ENCODE results near the gene ACTRT2.

ACTRT2 gene

DNA sequence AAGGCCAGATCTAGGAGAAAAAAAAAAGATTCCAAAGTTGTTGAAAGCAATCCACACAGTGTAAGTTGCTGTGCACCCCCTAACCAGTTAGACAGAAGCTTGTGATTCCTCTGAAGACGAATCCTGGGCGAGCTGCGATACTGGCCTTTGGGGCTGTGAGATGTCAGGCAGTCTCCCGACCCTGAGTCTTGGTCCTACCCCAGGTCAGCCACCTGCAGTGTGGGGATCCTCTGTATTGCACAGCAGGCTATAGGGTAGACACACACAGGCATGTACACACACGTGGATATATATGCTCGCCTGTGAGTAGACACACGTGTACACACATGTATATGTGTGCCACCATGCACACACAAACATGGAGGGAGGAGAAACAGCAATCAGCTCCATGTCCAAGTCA is 12.9 kb downstream of the ACTRT2 start:
- FAIRE-seq, result no peak

DNA sequence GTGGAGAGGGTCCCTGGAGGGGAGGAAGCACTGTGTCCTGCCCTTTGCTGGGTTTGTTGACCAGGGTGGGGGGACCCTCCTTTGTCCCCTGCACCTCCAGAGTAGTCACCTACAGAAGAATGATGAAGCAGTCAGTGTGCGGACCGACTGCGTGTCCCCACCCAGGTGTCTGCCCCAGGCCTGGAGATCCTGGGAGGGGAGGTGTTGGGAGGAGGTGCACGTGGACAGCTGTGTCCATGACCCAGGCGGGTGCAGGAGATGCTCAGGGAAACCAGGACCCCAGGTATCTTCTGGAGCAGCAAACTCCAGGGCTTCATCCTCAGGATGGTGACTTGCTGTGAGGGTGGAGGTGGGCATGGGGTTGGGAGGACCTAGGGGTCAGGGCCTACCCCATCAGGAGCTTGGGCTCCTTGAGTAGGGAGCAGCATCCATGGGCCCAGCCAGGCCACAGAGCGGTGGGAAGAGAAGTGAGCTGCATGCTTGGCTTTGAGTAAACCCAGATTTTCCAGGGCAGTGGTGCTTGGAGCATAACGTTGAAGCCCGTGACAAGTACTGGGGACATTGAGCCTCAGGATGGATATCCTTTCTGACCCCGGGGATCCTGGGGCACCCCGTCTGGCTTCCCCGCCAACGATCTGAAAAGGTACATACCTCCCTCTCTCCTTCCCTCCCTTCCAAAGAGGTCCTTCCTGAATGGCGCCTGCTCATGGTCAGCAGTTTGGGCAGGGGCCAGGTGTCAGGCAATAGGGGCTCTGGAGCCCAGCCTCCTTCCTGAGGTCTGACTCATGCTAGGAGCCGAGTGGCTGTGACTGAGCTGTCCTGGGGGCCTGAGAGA is 13.7 kb downstream of the ACTRT2 start:
- no peak for FAIRE-seq

DNA sequence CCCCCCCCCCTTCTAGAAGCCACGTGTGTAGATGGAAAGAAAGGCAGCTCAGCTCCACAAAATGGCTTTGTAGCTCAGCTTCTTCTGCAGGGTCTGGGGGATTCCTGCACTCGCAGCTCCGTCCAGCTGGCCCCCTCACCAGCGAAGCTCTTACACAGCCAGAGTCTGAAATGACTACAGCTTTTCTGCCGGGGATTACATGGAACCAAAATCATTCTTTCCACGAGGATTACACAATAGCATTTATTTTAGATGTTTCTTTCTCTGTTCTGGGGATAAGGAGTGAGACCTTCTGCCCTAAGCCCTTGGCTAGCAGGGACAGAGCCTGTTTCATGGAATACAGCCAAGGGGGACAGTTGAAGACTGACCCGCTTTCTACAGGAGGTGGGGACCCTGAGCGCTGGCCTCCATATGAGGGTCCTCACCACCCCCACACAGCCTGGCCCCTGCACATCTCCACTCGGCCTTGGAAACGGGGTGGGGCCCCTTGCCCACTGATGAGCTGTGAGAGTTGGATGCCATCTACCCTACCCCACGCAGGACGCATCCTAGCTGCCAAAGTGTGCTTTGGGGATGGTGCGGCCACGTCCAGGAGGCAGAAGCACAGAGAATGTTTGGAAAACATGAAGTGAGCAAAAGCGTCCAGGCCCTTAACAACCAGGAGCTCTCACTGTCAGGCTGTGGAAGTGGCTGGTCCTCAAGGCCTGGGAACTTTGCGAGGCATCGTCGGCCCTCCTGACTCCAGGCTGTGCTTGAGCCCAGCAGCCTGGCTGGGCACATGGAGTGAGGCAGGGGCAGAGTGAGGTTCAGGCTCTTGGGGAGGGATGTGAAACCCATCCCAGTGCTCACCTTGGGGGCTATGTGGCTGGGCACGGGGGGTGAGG is 14.5 kb downstream of the ACTRT2 start:
- no peak for FAIRE-seq

DNA sequence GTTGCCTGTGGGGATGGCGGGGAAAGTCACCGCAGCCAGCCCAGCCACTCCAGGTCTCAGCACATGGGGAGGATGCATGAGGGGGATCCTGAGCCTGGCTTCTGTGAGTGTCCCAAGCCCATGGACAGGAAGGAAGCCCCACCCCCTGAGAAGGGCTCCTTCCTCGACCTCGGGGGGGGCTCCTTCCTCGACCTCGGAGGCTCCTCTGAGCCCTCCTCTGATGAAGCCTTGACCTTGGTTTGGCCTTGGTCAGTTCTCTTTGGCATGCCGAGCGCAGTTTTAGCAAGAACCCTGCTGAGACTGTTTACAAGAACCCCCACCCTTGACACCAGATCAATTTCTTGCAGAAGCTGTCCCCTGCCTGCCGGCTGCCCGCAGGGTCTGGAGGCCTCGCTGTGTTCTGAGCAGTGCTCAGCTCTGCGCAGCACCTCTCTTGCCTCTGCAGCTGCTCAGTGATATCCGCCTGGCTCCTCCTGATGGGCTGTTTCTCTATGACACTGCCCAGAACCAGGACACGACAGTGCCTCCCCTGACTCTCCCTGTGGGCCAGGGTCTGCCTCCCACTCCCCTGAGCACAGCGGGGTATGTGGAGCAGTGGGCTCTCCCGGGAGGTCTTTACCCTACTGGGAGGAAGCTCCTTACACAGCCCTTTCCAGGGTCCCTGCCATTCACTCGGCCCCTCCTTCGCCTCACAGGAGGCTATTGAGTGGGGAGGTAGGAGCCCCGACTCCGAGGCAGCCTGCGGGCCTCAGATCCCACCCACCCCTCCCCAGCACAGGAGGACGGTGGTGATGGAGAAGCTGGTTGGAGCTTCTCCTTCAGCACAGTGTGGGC is 15.4 kb downstream of the ACTRT2 start:
- FAIRE-seq, result no peak

DNA sequence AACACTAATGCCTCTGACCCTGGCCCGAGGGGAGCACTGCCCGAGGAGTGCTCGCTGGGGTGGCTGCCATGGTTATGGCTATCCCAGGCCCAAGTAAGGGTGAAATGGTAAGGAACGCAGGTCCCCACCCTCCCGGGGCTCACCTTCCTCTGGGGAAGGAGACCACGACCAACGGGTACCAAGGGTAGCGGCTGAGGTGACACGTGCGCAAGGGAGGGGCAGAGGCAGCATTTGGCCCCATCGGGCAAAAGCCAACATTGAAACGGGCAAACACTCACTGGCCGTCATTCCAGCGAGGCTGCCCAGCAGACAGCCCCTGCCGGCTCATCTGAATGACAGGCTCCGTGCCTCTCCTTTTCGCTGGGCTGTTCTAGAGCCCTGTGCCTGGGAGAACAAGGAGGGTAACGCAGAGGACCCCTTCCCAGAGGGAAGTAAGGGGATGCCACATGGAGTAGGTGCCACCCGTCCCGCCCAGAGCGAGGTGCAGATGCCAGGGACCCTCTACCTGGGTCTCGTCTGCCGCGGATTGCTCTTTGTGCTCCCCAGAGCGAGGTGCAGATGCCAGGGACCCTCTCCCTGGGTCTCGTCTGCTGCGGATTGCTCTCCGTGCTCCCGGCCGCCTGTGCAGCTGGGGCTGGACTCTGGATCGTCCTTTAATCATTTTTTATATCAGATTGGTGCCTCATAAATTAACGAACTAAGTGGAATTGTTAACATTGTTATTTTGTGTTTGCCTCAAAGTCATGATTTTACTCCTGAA is 16.2 kb downstream of the ACTRT2 start:
- no peak for FAIRE-seq

DNA sequence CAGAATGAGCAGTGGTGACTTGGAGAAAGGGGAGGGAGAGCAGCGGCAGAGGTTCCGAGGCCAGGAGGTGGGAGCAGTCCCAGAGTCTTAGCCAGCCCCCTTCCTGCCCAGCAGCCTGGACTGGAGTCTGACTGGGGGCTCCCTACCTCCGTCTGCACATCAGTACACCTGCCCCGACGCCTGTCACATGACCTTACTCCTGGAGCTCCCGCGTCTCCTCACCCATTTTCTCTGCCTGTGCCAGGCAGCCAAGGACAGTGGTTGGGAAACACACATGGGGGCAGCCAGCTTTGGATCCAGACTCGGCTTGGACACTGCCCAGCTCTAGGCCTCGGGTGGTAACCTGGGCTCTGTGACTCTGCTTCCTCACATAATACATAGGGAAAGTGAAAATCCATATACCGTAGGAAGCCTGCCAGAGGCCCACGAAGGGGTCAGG is 16.9 kb downstream of the ACTRT2 start:
- FAIRE-seq, result no peak

DNA sequence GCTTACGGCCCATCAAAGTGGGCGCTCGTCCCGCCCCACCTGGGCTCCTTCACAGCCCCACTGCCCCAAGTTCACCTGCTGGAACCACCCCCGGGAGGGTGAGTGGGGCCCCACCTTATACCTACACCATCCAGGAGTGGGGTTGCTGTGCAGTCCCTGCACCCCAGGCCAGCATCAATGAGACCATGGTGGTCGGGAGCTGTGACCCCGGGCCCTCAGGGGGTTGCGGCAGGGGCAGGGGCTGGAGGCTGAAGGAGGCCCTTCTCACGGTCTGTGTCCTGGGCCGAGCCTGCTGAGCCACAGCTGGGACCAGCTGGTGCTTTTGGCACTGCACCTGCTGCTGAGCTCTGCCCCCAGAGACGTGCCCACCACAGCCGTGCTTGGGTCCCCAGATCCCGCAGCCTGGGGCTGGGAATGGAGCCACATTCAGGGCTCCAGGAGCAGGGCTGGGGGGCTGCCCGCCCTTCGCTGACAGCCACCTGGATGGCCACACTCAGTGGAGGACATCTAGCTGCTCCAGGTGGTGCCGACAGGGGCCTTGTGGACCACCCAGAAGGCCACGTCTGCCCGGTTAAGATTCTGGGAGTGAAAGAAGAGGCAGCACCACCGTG is 17.4 kb downstream of the ACTRT2 start:
- no peak for FAIRE-seq

DNA sequence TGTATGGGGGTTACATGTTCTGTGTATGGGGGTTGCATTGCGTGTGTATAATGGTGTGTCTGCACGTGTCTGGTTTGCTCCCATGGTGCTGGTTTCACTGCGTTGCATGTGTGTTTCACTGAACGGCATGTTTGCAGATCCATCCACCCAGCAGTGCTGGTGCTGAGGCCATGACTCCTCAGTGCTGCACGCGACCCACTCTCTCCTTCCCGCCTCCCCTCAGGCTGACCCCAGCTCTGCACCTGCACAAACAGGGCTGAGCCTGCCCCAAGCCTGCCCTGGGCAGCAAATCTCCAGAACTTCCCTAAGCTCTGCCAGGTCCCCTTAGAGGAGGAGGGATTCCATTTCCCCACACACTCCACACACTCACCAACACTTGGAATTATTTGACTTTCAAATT is 18.7 kb downstream of the ACTRT2 start:
- no peak for FAIRE-seq

DNA sequence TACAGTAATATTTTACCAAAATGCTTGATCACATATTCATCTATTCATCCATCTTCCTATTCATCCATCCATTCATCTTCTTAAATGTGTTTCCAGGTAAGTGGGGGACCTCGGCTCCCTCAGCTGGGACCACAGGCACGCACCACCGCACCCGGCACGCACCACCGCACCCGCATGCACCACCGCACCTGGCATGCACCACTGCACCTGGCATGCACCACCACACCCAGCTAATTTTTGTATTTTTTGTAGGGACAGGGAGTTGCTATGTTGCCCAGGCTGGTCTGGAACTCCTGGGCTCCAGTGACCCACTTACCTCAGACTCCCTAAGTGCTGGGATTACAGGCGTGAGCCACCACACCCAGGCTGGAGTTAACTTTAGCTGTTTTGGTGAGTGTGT is 21.2 kb downstream of the ACTRT2 start:
- FAIRE-seq, result no peak

DNA sequence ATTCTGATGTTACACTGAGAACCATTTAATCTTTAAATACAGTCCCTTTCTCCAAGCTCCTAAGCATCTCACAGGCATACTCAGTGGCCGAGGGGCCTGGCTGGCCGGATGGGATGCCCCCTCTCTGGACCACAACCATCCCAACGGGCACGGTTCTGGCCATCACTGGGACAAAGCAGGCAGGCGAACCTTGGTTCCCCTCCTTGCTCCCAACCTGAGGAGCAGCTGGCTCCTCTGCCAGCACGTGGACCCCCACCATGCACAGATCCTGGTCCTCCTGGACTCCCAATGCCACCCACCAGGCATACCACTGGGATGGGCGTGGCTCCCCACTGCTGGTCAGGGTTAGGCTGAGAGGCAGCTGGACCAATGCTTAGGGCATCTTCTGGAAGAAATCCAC is 27.9 kb downstream of the ACTRT2 start:
- no peak for FAIRE-seq

DNA sequence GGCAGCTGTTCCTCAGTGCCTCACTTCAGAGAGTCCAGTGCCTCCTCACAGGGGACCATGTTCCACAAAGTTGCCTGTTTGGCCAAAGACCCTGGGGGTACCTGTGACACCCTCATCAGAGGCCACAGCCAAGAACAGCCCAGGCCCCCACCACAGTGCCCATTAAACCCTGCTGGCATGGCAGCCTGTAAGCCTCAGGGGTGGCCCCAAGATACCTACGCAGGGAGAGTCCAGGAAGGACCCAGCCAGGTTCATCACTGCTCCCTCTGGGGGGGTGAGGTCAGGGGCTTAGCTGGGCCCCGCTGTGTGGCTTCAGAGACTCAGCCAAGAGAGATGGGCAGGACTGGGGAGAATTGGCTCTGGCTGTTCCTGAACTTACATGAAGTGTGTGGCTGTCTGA is 28.6 kb downstream of the ACTRT2 start:
- no peak for FAIRE-seq

DNA sequence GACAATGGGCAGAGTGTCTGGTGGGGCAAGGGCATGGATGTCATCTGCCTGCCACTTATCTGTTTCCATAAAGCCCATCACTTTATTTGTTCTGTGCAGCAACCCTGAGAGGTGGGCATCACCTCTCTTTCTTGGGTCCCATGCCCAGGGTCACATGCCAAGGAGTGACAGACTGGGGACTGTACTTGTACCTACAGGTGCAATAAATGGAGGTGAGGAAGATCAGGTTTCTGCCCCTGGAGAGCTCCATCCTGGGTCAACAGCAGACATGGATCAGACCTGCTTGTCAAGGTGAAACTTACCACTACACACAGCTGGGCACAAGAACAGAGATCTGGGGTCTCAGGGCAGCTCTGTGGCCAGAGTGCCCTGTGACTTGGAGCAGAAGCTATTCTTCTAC is 29.3 kb downstream of the ACTRT2 start:
- no peak for FAIRE-seq

DNA sequence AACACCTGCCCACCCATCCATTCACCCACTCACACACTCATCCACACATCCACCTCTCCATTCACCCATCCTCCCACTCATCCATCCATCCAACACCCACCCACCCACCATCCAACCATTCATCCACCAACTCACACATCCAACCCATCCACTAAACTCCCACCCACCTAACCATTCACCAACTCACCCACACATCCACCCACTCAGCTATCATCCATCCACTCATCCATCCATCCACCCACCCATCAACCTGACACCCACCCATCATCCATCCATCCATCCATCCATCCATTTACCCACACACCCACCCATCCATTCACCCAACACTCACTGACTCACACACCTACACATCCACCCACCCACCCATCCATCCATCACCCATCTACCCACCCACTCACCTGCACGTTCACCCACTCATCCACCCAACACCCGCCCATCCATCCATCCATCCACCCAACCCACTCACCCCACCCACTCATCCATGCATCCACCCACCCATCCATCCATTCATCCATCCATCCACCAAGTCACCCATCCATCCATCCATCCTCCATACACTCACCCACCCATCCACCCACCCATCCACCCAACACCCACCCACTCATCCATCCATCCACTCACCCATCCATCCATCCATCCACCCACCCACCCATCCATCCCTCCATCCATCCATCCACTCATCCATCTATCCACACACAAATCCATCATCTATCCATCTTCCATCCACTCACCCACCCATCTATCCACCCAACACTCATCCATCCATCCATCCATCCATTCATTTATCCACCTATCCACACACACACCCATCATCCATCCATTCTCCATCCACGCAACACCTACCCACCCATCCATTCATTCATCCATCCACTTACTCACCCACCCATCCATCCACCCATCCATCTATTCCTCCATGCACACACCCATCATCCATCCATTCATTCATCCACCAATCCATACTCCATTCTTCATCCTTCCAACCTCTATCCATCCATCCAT is 30.3 kb downstream of the ACTRT2 start:
- FAIRE-seq, result no peak

DNA sequence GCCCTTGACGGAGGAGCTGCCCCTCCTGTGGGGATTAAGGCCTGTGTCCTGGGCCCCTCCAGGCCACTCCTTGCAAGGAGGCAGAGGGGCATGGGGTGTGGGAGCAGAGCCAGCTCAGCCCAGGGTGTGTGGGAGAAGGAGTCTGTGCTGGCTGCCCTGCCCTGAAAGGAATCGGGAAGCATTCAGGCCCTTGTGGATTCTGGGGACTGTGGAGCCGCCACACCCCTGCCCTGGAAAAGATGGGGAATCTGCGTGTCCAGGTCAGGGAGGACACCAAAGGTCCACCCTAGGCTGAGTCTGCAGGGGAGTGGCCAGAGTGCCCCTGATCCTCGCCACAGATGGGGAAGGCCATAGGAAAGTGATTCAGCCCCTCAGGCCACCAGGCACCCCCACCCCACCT is 31.2 kb downstream of the ACTRT2 start:
- no peak for FAIRE-seq

DNA sequence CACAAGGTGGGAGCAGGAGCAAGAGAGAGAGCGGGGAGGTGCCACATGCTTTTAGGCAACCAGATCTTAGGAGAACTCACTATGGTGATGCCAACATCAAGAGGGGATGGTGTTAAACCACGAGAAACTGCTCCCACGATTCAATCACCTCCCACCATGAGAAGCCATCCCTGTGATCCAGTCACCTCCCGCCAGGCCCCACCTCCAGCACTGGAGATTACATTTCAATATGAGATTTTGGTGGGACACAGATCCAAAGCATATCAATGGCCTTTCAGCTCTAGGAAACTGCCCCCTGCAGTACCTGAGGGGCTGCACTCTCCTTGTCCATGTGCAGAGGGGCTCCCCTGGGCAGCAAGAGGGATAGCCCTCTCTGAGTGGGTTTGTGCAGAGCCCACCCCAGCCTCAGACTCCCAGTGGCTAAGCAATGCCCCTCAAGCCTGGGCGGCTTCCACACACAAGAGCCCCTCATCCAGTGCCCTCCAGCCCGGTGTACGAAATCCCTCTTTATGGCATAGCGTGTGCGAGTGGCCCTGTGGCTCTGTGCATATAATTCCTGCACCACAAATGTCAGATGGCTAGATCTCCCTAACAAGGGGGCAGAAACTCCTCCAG is 32.2 kb downstream of the ACTRT2 start:
- FAIRE-seq, result no peak

DNA sequence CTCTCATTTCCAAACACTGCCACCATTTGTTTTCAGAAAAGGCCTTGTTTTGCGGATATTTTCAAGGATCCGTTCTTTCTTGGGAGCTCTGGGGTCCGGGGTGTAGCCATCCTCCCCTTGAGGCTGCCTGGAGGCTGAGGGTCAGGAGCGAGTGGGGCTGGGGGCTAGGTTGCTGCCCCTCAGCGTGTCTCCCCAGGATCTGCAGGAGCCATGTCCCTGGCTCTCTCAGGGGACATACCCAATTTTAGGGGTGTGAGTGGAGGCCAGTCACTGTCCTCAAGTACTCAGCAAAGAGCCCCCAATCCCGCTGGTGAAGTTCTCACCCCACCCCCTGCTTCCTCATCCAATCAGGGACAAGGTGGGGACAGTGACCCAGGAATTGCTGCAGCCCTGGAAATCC is 32.7 kb downstream of the ACTRT2 start:
- no peak for FAIRE-seq

DNA sequence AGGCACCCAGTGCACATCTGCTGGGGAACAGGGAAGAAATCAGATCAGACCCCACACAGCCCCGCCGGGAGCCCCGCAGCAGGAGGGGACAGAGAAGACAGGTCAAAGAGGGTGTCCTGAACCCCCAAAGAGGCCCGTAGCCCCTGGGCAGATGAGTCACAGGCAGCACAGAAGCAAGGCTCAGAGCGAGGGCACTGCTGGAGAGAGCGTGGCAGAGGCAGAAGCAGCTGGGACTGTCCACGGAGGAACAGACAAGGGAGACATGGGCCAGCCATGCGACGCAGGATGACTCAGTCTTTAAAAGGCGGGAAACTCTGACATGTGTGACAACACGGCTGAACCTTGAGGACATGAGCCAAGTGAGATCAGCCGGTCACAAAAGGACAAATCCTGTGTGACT is 33.2 kb downstream of the ACTRT2 start:
- FAIRE-seq, result no peak

DNA sequence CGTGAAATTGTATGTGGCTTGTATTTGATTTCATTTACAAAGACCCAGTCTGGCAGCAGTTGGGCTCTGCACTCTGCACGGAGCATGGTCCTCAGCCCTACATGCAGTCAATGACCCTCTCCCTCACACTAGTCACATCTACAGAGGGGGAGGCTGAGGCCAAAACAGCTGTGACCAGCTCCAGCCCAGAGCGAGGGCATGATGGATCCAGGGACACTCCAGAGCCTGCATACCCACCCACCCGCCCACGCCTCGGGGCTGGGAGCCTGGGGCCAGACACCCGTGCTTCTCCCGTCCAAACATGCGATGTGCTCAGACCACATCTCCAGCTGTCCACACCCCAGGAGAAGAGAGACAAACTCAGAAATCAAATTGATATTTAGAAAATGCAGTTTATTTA is 33.8 kb downstream of the ACTRT2 start:
- no peak for FAIRE-seq

DNA sequence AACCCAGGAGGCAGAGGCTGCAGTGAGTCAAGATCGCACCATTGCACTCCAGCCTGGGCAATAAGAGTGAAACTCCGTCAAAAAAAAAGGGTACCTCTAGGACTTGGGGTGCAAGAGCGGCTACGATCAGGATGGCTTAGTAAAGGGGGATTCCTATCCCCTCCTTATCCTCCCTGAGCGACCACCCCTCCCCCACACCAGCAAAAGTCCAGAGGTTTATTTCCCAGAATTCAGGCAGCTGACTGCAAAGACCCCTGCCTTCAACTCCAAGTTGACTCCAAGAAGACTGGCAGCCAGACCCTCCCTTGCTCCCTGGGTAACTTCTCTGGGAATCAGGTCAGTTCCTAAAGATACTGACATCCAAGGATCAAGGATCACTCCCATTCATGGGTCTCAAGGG is 35.4 kb downstream of the ACTRT2 start:
- no peak for FAIRE-seq

Measured in islet of Langerhans (tissue), 1 donor.